ENCODE data around the gene CLCNKA.
"Not testable (repeated sequence)": the region's sequence is repeated elsewhere in the genome, so short reads cannot be mapped to it uniquely, and the experiment has no call there.

Gene CLCNKA

GRCh38 chr1:16046842-16047241, 25.0 kb downstream of the CLCNKA start:
- no peak for DNase-seq

- DNase-seq = no peak
Measured at GRCh38 chr1:16047791-16048475, 26.1 kb downstream of the CLCNKA start.

GRCh38 chr1:16048573-16049189, 26.8 kb downstream of the CLCNKA start:
- DNase-seq = no peak

- DNase-seq = no peak
Measured at GRCh38 chr1:16050328-16050727, 28.5 kb downstream of the CLCNKA start.

- DNase-seq = no peak
Measured at GRCh38 chr1:16051039-16051438, 29.2 kb downstream of the CLCNKA start.

GRCh38 chr1:16051949-16052348, 30.1 kb downstream of the CLCNKA start:
- not testable (repeated sequence) for DNase-seq

GRCh38 chr1:16053781-16054502, 32.1 kb downstream of the CLCNKA start:
- DNase-seq = no peak

GRCh38 chr1:16054598-16055540, 33.0 kb downstream of the CLCNKA start:
- DNase-seq = no peak

GRCh38 chr1:16055613-16056520, 34.0 kb downstream of the CLCNKA start:
- no peak for DNase-seq

- not testable (repeated sequence) for DNase-seq
Measured at GRCh38 chr1:16056521-16056912, 34.7 kb downstream of the CLCNKA start.

- DNase-seq = not testable (repeated sequence)
Measured at GRCh38 chr1:16057314-16057915, 35.6 kb downstream of the CLCNKA start.

GRCh38 chr1:16058394-16059120, 36.7 kb downstream of the CLCNKA start:
- DNase-seq = not testable (repeated sequence)

- DNase-seq = no peak
Measured at GRCh38 chr1:16061266-16061665, 39.4 kb downstream of the CLCNKA start.

GRCh38 chr1:16061989-16062686, 40.3 kb downstream of the CLCNKA start:
- DNase-seq = not testable (repeated sequence)

- not testable (repeated sequence) for DNase-seq
Measured at GRCh38 chr1:16062687-16063075, 40.8 kb downstream of the CLCNKA start.

- no peak for DNase-seq
Measured at GRCh38 chr1:16063226-16063829, 41.5 kb downstream of the CLCNKA start.

GRCh38 chr1:16063921-16064320, 42.1 kb downstream of the CLCNKA start:
- DNase-seq = no peak

GRCh38 chr1:16064536-16065268, 42.9 kb downstream of the CLCNKA start:
- DNase-seq = no peak

GRCh38 chr1:16065269-16065576, 43.4 kb downstream of the CLCNKA start:
- no peak for DNase-seq
